ENCODE data around the gene PGA4.
"Not testable (repeated sequence)": the region's sequence is repeated elsewhere in the genome, so short reads cannot be mapped to it uniquely, and the experiment has no call there.

Gene PGA4

GRCh38 chr11:61204502-61205059 lies 17.6 kb upstream of the PGA4 start:
- peak; percentile 26 for DNase-seq (ENCODE audit: low spot score)

- DNase-seq (ENCODE audit: low spot score) = not testable (repeated sequence)
These were observed 14.4 kb upstream of the PGA4 start for GRCh38 chr11:61207636-61208310.

- DNase-seq (ENCODE audit: low spot score) = not testable (repeated sequence)
These were observed 11.5 kb upstream of the PGA4 start for GRCh38 chr11:61210629-61211028.

GRCh38 chr11:61211327-61211952 lies 10.7 kb upstream of the PGA4 start:
- DNase-seq (ENCODE audit: low spot score) = not testable (repeated sequence)

GRCh38 chr11:61212202-61212601 lies 9.9 kb upstream of the PGA4 start:
- not testable (repeated sequence) for DNase-seq (ENCODE audit: low spot score)

- DNase-seq (ENCODE audit: low spot score) = not testable (repeated sequence)
These were observed 8.3 kb upstream of the PGA4 start for GRCh38 chr11:61213711-61214324.

GRCh38 chr11:61218306-61218705 lies 3.8 kb upstream of the PGA4 start:
- not testable (repeated sequence) for DNase-seq (ENCODE audit: low spot score)

GRCh38 chr11:61219016-61219415 lies 3.1 kb upstream of the PGA4 start:
- not testable (repeated sequence) for DNase-seq (ENCODE audit: low spot score)

- not testable (repeated sequence) for DNase-seq (ENCODE audit: low spot score)
These were observed 545 bp downstream of the PGA4 start for GRCh38 chr11:61222692-61223091.

- DNase-seq (ENCODE audit: low spot score) = not testable (repeated sequence)
These were observed 4.5 kb downstream of the PGA4 start for GRCh38 chr11:61226457-61227137.

- not testable (repeated sequence) for DNase-seq (ENCODE audit: low spot score)
These were observed 7.3 kb downstream of the PGA4 start for GRCh38 chr11:61229458-61229857.

GRCh38 chr11:61231033-61231432 lies 8.9 kb downstream of the PGA4 start:
- not testable (repeated sequence) for DNase-seq (ENCODE audit: low spot score)

- DNase-seq (ENCODE audit: low spot score) = not testable (repeated sequence)
These were observed 9.4 kb downstream of the PGA4 start for GRCh38 chr11:61231585-61231984.

GRCh38 chr11:61232548-61233145 lies 10.5 kb downstream of the PGA4 start:
- DNase-seq (ENCODE audit: low spot score) = not testable (repeated sequence)

- not testable (repeated sequence) for DNase-seq (ENCODE audit: low spot score)
These were observed 15.0 kb downstream of the PGA4 start for GRCh38 chr11:61237130-61237529.

GRCh38 chr11:61240288-61240687 lies 18.1 kb downstream of the PGA4 start:
- DNase-seq (ENCODE audit: low spot score) = not testable (repeated sequence)

- DNase-seq (ENCODE audit: low spot score) = not testable (repeated sequence)
These were observed 18.7 kb downstream of the PGA4 start, which contains the start of gene PGA5 for GRCh38 chr11:61240875-61241274. Gene PGA5 (plus strand): TSS chr11:61241175. CDS start chr11:61241227, 52 bp downstream.

- not testable (repeated sequence) for DNase-seq (ENCODE audit: low spot score)
These were observed 19.4 kb downstream of the PGA4 start for GRCh38 chr11:61241526-61241925.

- not testable (repeated sequence) for DNase-seq (ENCODE audit: low spot score)
These were observed 23.3 kb downstream of the PGA4 start for GRCh38 chr11:61245284-61245964.

GRCh38 chr11:61248071-61248470 lies 25.9 kb downstream of the PGA4 start:
- not testable (repeated sequence) for DNase-seq (ENCODE audit: low spot score)

GRCh38 chr11:61249201-61249600 lies 27.1 kb downstream of the PGA4 start:
- DNase-seq (ENCODE audit: low spot score) = not testable (repeated sequence)

All from Ammon's horn (tissue), 1 donor.